PFSK-1 (cell line): ENCODE results near the gene HYCC2.

ENCODE experiments used
- POLR2AphosphoS5 ChIP-seq: IDR thresholded peaks from 2 replicates; pipeline ENCODE4 v1.6.1; 2012; ENCODE audit warnings: low read depth, mild to moderate bottlenecking, control low read depth, low read length, moderate library complexity
- REST ChIP-seq, 2 experiments: IDR thresholded peaks; 2 replicates each; pipeline versions ENCODE4 v1.6.1 to v1.8.0; 2011 to 2012; ENCODE audit warnings: low read depth in 2 of 2, low read length in 2 of 2, control low read depth in 1 of 2, inconsistent platforms in 1 of 2, mild to moderate bottlenecking in 1 of 2, moderate library complexity in 1 of 2; ENCODE audit not compliant: insufficient read depth in 1 of 2

DNA sequence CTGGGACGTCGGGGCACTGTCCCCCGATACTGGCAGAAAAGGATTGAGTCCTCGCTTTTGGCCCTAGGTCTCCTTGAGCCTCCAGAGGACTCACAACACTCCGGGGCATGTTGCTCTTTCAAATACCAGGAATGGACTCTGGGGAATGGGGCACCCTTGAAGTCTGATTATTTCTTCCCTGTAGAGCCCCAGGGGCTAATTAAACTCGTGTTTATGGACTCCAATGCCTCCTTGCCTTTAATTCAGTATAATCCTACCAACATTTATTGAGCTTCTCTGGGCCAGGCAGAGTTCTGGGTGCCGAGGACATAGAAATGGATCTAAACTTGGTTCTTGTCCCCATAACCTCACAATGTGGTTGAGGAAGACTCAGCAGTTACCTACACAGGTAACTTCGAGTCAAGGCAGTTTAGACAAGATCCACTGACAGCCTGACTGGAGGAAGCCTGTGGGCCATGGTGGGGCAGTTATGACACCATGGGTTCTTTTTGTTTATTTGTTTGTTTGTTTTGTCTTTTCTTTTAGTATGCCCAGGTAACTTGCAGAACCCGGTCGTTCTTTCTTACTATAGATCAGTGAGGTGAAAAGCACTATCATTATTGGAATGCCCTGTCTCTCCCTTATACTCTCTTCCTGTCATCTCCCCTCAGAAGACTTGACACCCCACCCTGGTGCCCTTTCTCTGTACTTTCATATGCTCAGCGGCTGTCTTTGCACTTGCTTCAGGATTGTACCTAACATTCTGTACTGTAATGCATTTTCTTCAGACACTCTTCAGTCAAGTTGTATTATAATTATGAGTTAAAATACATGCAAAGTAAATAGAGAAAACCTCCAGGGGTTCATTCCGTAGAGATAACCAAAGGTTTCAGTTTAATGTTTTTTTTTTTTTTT is 47.7 kb upstream of the HYCC2 start:
- TF ChIP-seq POLR2AphosphoS5 (no peak), REST (IDR thresholded peaks at IDR 0.05; ENCODE audit: insufficient read depth in 1 of 2, low read depth in 2 of 2, low read length in 2 of 2) (no peak)
